Stimulated activated CD4-positive, alpha-beta T cell treated with anti-CD3 and anti-CD28 coated beads, Interleukin-12 subunit alpha, Interleukin-12 subunit beta, amount 100 ng/mL, for 4 hours (primary cell): ENCODE data around the gene ATF7.
"Not testable (repeated sequence)": the region's sequence is repeated elsewhere in the genome, so short reads cannot be mapped to it uniquely, and the experiment has no call there.

ENCODE experiments used
- DNase-seq: peaks from one replicate; pipeline ENCODE4 v3.0.0-alpha.2; 2020

ATF7 gene

DNA sequence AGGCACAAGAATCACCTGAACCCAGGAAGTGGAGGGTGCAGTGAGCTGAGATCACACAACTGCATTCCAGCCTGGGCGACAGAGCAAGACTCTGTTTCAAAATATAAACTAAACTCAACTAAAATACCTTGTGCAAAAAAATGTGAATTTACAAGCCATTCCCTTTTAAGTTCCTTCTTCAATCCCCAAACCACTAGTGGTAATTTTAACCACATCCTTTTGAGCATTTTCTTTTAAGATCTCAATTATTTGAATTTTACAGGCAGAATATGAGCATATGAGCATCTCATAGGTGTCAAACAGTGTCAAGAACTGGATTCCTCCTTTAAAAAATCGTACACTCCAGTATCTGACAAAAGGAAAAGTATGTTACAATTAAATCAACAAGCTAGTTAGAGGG, 61.9 kb downstream of the ATF7 start:
- DNase-seq = no peak

DNA sequence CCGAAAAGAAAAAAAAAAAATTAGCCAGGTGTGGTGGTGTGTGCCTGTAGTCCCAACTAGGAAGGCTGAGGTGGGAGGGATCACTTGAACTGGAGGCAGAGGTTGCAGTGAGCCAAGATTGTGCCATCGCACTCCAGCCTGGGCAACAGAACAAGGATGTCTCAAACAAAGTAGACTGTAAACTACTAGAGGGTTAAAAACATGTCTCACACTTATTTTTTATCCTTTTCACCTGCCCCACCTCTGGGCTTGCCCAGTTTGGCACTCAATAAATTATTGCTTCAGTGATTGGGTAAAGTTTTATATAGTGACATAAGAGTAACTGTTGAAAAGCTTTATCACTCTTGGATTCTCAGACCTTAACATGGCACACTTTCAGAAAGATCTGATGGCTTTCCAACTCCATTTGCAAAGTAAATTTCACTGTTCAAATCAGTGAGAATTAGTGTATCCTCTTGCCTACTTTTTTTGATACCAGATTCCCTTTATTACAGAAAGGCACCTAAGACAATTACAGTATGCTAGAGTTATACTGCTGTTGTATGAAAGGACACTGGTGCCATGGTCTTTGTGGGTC, 62.6 kb downstream of the ATF7 start:
- DNase-seq = no peak

GRCh38 chr12:53561590-53561953, 64.6 kb downstream of the ATF7 start:
- DNase-seq = no peak

DNA sequence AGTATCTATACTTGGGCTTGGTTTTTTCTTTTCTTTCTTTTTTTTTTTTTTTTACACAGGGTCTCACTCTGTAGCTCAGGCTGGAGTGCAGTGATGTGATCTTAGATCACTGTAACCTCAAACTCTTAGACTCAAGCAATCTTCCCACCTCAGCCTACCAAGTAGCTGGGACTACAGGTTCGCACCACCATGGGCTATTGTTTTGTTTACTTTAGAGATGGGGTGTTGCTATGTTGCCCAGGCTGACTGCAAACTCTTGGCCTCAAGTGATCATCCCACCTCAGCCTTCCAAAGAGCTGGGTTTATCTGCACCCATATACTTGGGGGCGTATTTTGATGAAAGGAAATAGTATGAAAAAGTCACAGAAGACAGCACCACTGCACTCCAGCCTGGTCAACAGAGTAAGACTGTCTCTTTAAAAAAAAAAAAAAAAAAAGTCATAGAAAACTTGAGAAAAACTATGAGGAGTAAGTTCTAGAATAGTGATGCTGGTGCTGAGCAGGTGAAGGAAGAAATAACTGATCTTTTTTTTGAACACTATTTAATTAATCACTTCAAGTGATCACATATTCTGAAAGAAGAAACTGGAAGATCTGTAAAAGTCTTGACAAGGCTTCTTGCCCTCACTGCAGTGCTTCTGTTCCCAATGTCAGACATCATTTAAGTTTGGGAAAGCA, 65.1 kb downstream of the ATF7 start:
- no peak for DNase-seq

DNA sequence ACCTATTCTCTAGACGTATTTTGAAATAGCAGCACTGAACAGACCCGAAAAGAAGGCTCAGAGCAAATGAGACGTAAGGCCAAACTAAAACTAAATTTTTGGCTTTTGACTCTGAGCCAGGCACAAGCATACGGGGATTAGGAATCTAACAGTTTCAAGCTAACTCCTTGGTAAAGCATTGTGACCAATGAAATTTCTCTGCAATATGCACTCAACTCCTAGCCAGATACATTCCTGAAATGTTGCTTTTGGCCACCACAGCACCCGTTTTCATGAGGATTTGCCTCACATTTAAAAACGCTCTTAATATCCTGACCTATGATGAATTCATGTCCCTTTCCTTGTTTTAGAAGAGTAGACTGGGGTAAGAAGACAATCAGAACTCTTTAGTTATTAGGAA, 65.8 kb downstream of the ATF7 start:
- DNase-seq = no peak

GRCh38 chr12:53558631-53559030, 67.6 kb downstream of the ATF7 start:
- no peak for DNase-seq

DNA sequence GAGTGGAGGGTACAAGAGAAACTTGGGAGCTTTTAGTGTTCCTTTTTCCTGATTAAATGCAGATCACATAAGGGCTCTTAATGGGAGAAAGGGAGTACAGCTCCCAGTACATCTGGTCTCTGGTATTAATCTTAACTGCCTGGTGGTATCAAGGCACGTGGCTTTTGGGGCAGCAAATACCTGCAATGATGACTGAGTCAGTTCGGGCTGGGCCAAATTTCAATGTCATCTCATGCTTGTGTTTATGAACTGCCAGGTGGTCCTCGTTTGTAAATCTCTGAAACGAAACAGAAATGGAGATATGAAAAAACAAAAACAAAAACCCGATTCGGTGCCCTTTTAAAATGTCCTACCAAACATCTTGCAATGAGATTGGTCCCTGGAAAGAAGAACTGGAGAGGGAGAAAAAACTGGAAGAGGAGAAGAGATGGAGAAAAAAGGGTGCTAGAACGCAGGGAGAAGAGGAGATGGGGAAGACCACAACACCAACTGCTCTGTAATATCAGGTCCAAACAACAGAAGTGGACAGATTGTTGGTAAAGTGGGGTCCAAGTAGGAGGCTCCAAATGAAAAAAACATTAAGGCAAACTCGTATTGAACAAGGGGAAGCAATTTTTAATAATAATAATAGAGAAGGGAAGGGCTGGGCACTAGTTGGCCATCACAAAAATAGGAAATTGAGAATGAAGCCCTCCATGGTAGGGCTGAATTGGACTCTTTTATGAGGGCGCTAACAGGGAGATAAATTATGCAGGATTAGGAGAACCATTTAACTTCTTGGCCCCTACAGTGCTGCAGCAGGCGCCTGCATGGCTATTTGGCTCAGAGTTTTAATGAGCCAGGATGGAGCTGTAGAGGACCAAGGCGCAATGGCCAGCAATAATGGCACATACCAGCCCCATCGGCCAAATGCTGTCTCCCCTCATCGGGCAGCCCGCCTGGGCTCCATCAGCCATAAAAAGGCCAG, 73.5 kb downstream of the ATF7 start:
- no peak for DNase-seq

GRCh38 chr12:53551889-53552291, 74.3 kb downstream of the ATF7 start:
- no peak for DNase-seq

DNA sequence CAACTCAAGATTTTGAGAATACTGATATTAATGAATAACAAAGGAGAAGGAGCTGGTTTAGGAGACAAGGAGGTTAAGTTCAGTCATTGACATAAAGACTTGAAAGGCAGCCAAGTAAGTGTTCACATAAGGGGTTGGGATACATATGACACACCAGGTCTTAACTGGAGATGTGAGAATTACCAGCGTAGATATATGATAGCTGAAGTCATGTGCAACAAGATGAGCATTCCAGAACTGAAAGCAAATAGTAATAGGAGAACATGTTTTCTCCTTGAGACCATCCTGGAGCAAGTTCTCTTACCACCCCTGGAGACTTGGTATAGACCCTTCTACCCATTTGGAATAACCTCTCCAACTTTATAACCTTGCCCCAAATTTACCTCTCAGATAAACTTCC, 75.6 kb downstream of the ATF7 start:
- no peak for DNase-seq

GRCh38 chr12:53550131-53550530, 76.1 kb downstream of the ATF7 start:
- not testable (repeated sequence) for DNase-seq

- not testable (repeated sequence) for DNase-seq
Observed at GRCh38 chr12:53548354-53548753, 77.8 kb downstream of the ATF7 start.

DNA sequence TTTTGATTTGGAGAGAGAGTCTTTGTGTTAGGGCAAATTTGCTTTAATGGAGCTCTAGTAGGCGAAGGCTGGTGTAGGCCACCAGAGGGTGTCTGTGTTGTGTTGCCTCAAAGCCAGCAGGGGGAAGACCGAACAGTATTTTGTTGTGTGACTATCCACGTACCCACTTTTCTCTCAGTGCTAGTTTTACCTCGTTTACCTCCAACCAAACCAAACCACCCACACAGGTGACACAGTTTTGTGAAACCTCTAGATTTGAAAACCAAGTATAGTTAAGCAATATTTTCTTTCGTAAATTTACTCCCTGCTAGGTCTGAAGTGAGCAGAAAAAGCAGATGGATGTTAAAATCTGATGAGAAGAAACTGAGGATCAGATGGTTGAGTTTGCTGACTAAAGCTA, 82.6 kb downstream of the ATF7 start:
- peak; percentile 28 for DNase-seq

- DNase-seq = no peak
Observed at GRCh38 chr12:53539526-53539925, 86.7 kb downstream of the ATF7 start.

- DNase-seq = no peak
Observed at GRCh38 chr12:53538209-53538689, 87.9 kb downstream of the ATF7 start.

- no peak for DNase-seq
Observed at GRCh38 chr12:53536962-53537361, 89.2 kb downstream of the ATF7 start.

- DNase-seq = no peak
Observed at GRCh38 chr12:53533471-53533870, 92.7 kb downstream of the ATF7 start.

- DNase-seq = no peak
Observed at GRCh38 chr12:53532524-53533445, 93.4 kb downstream of the ATF7 start.

DNA sequence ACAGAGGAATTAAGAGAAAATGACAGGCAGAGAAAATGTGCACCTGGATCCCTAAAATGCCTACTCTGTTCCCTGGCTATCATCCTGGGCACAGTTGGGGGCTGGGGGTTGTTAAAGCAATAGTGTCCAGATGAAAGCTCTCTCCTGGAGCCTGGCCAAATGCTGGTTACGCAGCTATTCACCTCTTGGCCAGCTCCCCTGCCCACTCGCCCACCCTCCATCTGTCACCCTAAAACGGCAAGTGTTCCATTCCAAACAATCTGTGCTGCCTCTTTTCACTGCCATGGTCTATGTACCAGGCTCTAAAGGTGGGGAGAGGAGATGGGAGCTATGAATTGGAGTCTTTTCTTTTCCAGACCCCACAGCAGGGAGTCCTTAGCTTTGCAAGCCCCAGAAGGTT, 94.2 kb downstream of the ATF7 start:
- DNase-seq = no peak

GRCh38 chr12:53530920-53531319, 95.3 kb downstream of the ATF7 start:
- DNase-seq = no peak

DNA sequence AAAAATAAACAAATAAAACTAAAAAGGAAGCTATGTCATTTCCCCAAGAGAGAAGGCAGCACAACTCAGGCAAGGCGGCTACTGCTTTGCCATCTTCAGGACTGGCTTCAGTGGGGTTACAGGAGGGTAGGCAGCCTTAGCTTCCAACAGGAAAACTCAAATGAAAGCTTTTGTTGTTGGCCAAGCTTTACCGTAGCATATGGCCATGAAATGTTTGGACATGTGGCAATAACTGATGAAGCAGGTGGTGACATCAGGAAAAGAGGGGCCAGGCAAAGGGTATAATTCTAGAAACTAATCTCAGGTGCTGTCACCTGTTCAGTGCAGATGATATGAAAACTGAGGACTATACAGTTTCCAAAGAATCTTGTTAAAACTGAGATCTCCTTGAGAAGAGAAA, 96.1 kb downstream of the ATF7 start:
- no peak for DNase-seq

GRCh38 chr12:53524476-53524875, 101.7 kb downstream of the ATF7 start:
- DNase-seq = no peak

GRCh38 chr12:53523131-53523530, 103.1 kb downstream of the ATF7 start:
- DNase-seq = no peak

GRCh38 chr12:53518381-53518780, 107.8 kb downstream of the ATF7 start:
- no peak for DNase-seq
